IPS-15b (cell line): ENCODE results near the gene SLC23A3.

ENCODE experiments used
- H3K27me3 ChIP-seq: one replicate; pipeline ENCODE4 v1.6.1; 2013; ENCODE audit warnings: low read length; ENCODE audit not compliant: control insufficient read depth, insufficient read depth
- H3K36me3 ChIP-seq: one replicate; pipeline ENCODE4 v1.6.1; 2013; ENCODE audit warnings: low read length; ENCODE audit not compliant: control insufficient read depth, insufficient read depth
- H3K4me1 ChIP-seq: one replicate; pipeline ENCODE4 v1.6.1; 2013; ENCODE audit warnings: mild to moderate bottlenecking, low read length; ENCODE audit not compliant: control insufficient read depth, insufficient read depth
- H3K4me3 ChIP-seq: one replicate; pipeline ENCODE4 v1.5.1; 2013; ENCODE audit warnings: low read depth, low read length
- H3K9ac ChIP-seq: one replicate; pipeline ENCODE4 v1.6.1; 2013; ENCODE audit warnings: low read depth, mild to moderate bottlenecking, low read length
- H3K9me3 ChIP-seq: one replicate; pipeline ENCODE4 v1.6.1; 2013; ENCODE audit warnings: mild to moderate bottlenecking, low read length; ENCODE audit not compliant: control insufficient read depth, insufficient read depth

The SLC23A3 gene, protein sequence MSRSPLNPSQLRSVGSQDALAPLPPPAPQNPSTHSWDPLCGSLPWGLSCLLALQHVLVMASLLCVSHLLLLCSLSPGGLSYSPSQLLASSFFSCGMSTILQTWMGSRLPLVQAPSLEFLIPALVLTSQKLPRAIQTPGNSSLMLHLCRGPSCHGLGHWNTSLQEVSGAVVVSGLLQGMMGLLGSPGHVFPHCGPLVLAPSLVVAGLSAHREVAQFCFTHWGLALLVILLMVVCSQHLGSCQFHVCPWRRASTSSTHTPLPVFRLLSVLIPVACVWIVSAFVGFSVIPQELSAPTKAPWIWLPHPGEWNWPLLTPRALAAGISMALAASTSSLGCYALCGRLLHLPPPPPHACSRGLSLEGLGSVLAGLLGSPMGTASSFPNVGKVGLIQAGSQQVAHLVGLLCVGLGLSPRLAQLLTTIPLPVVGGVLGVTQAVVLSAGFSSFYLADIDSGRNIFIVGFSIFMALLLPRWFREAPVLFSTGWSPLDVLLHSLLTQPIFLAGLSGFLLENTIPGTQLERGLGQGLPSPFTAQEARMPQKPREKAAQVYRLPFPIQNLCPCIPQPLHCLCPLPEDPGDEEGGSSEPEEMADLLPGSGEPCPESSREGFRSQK

DNA sequence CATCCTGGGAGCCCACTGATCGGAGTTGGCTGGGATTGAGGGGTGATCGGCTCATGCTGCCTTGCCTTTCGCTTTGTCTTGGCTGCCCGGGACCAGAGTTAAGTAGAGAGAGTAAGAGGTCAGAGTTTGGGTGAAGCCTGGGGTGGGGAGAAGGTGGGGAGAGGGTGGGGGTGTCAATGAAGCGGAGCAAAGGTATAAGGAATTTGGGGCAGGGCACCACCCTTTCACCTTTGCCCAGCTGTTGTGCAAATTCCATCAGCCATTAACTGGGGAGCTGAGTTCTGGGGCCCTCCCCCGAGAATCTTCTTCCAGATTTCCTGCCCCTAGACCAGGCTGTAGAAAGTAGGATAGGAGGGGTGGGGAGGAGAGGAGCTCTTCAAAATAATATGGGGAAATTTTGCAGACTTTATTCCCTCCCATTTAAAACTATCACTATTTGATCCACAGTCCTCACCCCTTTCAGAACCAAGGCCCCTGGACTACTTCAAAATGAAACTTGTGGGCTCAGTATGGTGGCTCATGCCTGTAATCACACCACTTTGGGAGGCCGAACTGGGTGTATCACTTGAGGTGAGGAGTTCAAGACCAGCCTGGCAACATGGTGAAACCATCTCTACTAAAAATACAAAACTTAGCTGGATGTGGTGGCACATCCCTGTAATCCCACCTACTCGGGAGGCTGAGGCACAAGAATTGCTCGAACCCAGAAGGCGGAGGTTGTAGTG lies at the start of gene SLC23A3:
Gene SLC23A3 (minus strand): TSS at position 100 of the 725 bp plus-strand sequence. CDS start 45 bp downstream, at position 55.
- Histone ChIP-seq H3K27me3 (peaks cover 2% of the 10 kb centered on the region), H3K4me3 (no peak within 1 kb of the TSS), H3K4me1 (no peaks in the 10 kb centered on the region), H3K9ac (no peak within 1 kb of the TSS), H3K9me3 (no peaks in the 10 kb centered on the region), H3K36me3 (peaks cover 5% of the 10 kb centered on the region)

DNA sequence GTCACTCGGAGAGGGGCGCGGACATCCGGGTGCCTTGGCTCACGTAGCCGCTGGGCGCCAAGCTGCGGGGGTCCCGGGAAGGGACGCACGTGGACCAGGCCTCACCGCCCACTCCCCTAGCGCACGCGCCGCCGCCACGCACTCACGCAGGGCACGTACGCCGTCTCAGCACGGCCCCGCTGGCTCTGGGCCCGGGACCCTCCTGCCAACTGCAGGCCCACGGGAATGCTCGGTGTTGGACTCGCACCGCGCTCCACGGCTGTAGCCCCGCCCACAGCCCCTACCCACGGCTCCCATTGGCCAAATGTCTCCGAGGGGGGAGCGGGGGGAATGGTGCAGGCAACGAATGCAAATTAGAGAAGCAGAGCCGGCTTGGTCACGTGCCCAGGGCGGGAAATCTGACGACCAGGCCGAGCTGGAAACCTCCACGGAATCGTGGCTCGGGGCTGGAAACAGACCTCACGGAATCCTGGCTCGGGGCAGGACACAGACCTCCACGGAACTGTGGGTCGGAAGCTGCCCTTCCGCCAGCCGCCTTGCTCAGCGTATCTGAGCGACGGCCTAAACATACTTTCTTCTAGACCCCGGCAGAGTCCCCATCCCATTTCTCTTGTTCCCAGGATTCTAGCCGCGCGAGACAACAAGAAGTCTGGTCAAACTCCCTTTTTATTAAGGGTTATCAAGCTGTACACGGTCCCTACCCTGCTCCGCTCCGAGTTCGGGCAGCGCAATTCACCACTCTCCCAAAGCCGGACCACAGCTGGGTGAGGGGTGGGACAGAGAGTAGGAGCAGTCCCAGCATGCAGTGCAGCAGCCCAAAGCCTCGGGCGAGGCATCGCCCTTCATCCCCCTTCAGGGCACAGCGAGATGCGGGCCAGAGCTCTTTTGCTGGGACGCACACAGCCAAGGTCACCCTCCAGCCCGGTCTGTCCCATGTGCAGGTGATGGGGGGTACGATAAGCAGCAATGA lies 49.2 kb upstream of the SLC23A3 start, which contains the start of gene ABCB6:
Gene ABCB6 (minus strand): TSS at position 227 of the 970 bp plus-strand sequence. CDS start 285 bp downstream, outside the sequence.
- H3K4me3 ChIP-seq: peak within 1 kb of the TSS; percentile 79
- H3K27me3 ChIP-seq: no peaks in the 10 kb centered on the region
- H3K4me1 ChIP-seq: peaks cover 5% of the 10 kb centered on the region
- H3K36me3 ChIP-seq: peaks cover 16% of the 10 kb centered on the region
- H3K9me3 ChIP-seq: no peaks in the 10 kb centered on the region
- peak within 1 kb of the TSS; percentile 47 for H3K9ac ChIP-seq

DNA sequence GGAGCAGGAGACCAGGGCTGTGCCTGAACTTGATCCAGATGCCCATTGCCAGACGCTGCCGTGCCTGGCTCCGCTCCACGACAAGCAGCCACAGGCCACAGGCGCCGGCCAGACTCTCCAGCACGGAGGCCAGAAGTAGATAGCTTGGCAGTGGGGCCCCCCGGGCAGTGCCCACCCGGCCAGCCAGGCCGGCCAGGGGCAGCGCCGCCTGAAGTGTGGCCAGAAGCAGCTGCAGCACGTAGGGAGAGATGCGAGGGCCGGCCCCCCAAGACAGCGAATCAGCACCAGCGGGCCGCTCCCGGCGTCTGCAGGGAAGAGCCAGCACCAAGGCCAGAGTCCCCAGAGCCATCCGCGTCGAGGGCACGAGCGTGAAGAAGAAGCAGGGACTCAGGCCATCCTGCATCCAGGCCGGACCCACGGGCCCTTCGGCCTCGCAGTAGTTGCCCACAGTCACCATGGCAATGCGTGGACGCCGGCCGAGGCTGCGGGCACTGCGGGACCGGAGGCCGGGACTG lies 48.4 kb upstream of the SLC23A3 start:
- Histone ChIP-seq H3K27me3 (no peaks in the 10 kb centered on the region), H3K36me3 (peaks cover 9% of the 10 kb centered on the region), H3K9me3 (no peaks in the 10 kb centered on the region), H3K9ac (no peak overlapping the region), H3K4me1 (peaks cover 5% of the 10 kb centered on the region), H3K4me3 (peak overlapping the region; percentile 79)

DNA sequence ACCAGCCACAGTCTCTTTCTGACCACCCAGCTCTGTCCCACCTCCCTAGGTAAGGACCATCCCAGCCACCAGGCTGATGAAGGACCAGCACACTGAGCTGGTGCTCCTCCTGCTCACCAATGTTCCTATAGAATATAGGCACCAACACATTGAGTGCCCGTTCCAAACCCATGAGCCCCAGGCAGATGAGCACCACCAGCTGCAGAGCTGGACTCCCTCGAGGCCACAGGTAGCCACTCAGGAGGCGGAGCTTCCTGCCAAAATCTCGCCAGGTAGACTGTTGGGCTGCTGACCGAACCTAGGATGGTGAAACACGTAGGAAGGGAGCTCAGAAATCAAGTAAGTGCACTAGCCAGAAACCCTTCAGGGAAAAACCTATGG lies 46.7 kb upstream of the SLC23A3 start:
- Histone ChIP-seq H3K4me1 (peaks cover 5% of the 10 kb centered on the region), H3K27me3 (no peaks in the 10 kb centered on the region), H3K9ac (no peak overlapping the region), H3K4me3 (peak overlapping the region; percentile 13), H3K36me3 (peaks cover 11% of the 10 kb centered on the region), H3K9me3 (no peaks in the 10 kb centered on the region)

DNA sequence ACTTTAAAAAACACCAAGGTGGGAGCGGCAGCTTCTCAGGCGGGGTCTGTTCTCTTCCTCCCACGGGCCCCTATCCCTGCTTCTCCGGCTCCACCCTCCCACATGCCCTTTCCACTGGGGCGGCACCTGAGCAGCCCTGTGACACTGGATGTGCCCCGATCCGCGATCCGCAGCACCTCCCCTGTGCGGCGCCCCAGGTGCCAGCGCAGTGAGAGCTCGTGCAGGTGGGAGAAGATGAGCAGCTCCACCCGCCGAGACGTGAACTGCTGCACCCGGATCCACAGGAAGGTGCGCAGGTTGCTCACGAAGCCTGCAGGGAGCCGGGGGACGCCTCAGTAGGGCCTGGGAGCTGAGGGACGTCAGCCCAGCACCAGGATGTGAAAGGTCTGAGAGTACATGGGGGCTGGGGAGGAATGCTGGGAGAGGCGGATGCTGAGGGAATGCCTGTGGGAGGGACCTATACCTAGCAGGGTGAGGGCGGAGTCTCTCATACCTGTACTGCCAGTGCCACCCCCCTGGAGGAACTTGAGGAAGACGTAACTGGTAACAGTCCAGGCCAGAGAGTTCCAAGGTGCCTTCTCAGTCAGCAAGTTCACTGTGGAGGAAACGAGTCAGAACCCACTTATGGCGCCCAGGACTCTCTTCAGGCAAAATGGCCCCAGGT lies 46.2 kb upstream of the SLC23A3 start:
- Histone ChIP-seq H3K9me3 (no peaks in the 10 kb centered on the region), H3K9ac (no peak overlapping the region), H3K27me3 (no peaks in the 10 kb centered on the region), H3K4me3 (peak overlapping the region; percentile 13), H3K4me1 (peaks cover 5% of the 10 kb centered on the region), H3K36me3 (peaks cover 11% of the 10 kb centered on the region)

DNA sequence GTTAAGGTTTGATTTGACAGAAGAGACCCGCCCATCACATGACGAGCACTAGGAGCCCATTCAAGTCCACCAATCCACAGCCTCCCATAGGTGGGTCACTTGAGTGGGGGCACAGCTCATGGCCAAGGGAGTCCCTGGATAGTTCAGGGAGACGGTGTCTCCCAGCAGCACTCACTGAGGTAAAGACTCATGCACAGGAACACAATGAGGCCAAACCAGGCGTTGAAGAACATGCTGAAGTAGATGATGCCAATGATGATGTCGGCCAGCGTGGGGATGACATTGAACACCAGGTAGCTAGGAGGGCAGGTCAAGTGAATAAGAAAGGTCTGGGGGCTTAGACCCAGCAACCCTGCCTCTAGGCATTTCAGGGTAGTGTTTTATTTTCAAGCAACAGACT lies 45.0 kb upstream of the SLC23A3 start:
- H3K36me3 ChIP-seq: peaks cover 20% of the 10 kb centered on the region
- peaks cover 5% of the 10 kb centered on the region for H3K4me1 ChIP-seq
- no peaks in the 10 kb centered on the region for H3K9me3 ChIP-seq
- H3K9ac ChIP-seq: no peak overlapping the region
- H3K27me3 ChIP-seq: no peaks in the 10 kb centered on the region
- no peak overlapping the region for H3K4me3 ChIP-seq

DNA sequence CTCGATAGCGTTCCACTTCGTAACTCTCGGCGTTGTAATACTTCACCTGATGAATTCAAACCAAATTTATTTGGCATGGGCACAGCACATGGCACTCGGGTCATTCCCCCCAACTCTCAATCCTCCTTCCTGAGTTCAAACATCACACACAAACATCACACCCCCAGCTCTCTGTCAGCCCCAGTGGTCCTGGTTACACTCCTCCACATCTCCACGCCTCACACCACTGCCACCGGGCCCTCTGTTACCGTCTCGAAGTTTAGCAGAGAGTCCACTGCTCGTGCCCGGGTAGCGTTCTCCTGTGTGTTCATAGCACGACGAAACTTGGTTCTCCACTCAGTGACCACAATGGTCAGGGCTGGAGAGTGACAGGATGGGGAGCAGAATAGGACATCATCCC lies 44.3 kb upstream of the SLC23A3 start:
- Histone ChIP-seq H3K27me3 (no peaks in the 10 kb centered on the region), H3K4me1 (peaks cover 3% of the 10 kb centered on the region), H3K9me3 (no peaks in the 10 kb centered on the region), H3K4me3 (no peak overlapping the region), H3K36me3 (peaks cover 23% of the 10 kb centered on the region), H3K9ac (no peak overlapping the region)

DNA sequence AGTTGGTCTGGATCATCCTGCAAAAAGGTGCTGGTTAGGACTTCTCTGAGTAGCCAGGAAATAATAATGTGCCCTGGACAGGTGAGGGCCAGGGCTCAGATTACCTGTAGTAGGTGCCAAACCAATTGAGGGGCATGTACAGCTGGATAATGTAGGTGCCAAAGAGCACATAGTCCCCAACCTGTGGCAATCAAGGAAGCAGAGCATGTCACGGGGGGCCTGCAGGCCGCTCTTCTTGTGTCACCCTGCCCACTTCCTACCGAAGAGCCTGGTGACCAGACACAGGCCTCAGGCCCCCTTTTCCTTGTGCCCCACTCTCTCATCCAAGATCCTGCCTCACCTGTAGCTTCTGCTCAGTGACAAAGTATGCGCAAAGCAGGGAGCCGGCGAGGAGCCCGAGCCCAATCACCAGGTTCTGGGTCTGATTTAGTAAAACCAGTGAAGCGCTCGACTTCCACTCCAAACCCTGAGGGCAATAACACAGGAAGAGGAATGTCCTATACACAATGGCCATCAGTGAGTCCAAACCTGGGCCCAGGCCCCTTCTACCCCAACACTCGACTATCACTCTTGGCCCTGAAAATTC lies 43.8 kb upstream of the SLC23A3 start:
- Histone ChIP-seq H3K4me3 (no peak overlapping the region), H3K27me3 (no peaks in the 10 kb centered on the region), H3K36me3 (peaks cover 29% of the 10 kb centered on the region), H3K9me3 (no peaks in the 10 kb centered on the region), H3K9ac (no peak overlapping the region), H3K4me1 (peaks cover 2% of the 10 kb centered on the region)

DNA sequence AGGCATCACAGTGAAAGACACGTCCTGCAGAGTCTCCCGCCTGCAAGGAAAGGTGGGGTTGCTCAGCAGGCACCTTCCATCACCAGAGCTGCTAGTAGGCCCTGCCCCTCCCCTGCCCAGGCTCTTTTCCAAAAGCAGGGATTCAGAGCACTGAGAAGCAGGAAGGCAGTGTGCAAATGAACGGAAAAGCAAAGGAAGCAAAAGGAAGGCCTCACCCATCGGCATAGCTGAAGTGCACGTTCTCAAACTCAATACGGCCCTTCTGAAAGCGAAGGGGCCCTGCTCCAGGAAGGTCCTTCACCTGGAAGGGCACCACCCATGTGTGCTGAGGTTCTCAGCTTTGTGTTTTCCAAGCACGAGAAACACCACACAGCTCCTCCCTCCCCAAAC lies 43.2 kb upstream of the SLC23A3 start:
- H3K36me3 ChIP-seq: peaks cover 29% of the 10 kb centered on the region
- no peaks in the 10 kb centered on the region for H3K9me3 ChIP-seq
- H3K4me1 ChIP-seq: peaks cover 2% of the 10 kb centered on the region
- no peaks in the 10 kb centered on the region for H3K27me3 ChIP-seq
- no peak overlapping the region for H3K9ac ChIP-seq
- H3K4me3 ChIP-seq: no peak overlapping the region

DNA sequence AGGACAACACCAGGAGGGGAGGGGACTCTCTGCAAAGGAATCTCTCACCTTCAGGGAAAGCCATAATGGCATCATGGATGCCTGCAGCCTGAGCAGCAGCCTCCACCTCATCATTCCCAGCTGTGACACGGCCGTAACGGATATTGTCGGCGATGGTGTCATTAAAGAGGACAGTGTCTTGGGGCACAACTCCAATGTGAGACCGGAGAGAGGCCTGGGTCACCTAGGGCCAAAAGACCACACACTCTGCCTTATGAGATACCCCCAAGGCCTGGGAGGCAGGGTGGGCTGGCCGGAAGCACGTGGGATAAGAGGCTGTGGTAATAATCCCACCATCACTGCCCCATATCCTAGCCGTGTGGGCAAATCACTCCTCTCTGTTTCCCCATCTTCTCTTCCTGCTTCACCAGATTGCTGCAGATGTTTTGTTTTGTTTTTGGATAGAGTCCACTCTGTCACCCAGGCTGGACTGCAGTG lies 41.1 kb upstream of the SLC23A3 start:
- H3K4me1 ChIP-seq: peaks cover 5% of the 10 kb centered on the region
- H3K9me3 ChIP-seq: no peaks in the 10 kb centered on the region
- H3K27me3 ChIP-seq: no peaks in the 10 kb centered on the region
- H3K9ac ChIP-seq: no peak overlapping the region
- H3K4me3 ChIP-seq: no peak overlapping the region
- H3K36me3 ChIP-seq: peaks cover 29% of the 10 kb centered on the region
